Fibroblast of lung (primary cell): ENCODE measurements around the gene ROBO1. TPM values are rescaled to one million over a fixed set of nuclear protein-coding genes. Genes with fewer than 3 reads are reported as not detected.
A peak's percentile ranks its signal among the peaks of the same experiment; 100 is the strongest.

Experiments
- DNase-seq, 2 donors: peaks; one replicate each; pipeline versions ENCODE4 v3.0.0 to v3.0.0-alpha.2; 2010; ENCODE audit warnings: low read depth in 2 of 2
- H2AFZ ChIP-seq: 2 replicates; pipeline ENCODE4 v1.5.1; 2012; ENCODE audit warnings: low read length, control low read depth, inconsistent platforms
- H3K27ac ChIP-seq: 2 replicates; pipeline ENCODE4 v1.5.1; 2011; ENCODE audit warnings: low read length, control low read depth; ENCODE audit not compliant: insufficient read depth
- H3K27me3 ChIP-seq: 2 replicates; pipeline ENCODE4 v1.5.1; 2011; ENCODE audit warnings: mild to moderate bottlenecking, low read length; ENCODE audit not compliant: control insufficient read depth, insufficient read depth
- H3K36me3 ChIP-seq: 2 replicates; pipeline ENCODE4 v1.5.1; 2011; ENCODE audit warnings: low read length; ENCODE audit not compliant: control insufficient read depth, insufficient read depth
- H3K4me1 ChIP-seq: 2 replicates; pipeline ENCODE4 v1.5.1; 2011; ENCODE audit warnings: low read length; ENCODE audit not compliant: control insufficient read depth, insufficient read depth; ENCODE audit errors: extremely low read depth
- H3K4me2 ChIP-seq: 2 replicates; pipeline ENCODE4 v1.5.1; 2011; ENCODE audit warnings: low read length, control low read depth; ENCODE audit not compliant: insufficient read depth; ENCODE audit errors: extremely low read depth
- H3K4me3 ChIP-seq, 4 experiments: fragments of 200-600 bp in 1 of 4; sonication (generic) in 1 of 4; replicated peaks in 1 of 4; 2 replicates each; pipeline ENCODE4 v1.5.1; 2011 to 2016; ENCODE audit warnings: low read length in 4 of 4, low read depth in 3 of 4, mild to moderate bottlenecking in 3 of 4, control low read depth in 2 of 4, inconsistent platforms in 1 of 4, mixed read lengths in 1 of 4; ENCODE audit not compliant: insufficient read depth in 1 of 4; ENCODE audit errors: control extremely low read depth in 1 of 4
- H3K79me2 ChIP-seq: 2 replicates; pipeline ENCODE4 v1.5.1; 2012; ENCODE audit warnings: mild to moderate bottlenecking, low read length, inconsistent platforms; ENCODE audit not compliant: control insufficient read depth, insufficient read depth
- H3K9ac ChIP-seq: 2 replicates; pipeline ENCODE4 v1.5.1; 2011; ENCODE audit warnings: mild to moderate bottlenecking, low read length, control low read depth; ENCODE audit not compliant: insufficient read depth
- H3K9me3 ChIP-seq: 2 replicates; pipeline ENCODE4 v1.5.1; 2012; ENCODE audit warnings: low read depth, low read length; ENCODE audit not compliant: control insufficient read depth, insufficient read depth
- H4K20me1 ChIP-seq: 2 replicates; pipeline ENCODE4 v1.5.1; 2011; ENCODE audit warnings: low read length; ENCODE audit not compliant: control insufficient read depth, insufficient read depth; ENCODE audit errors: extremely low read depth
- EZH2 ChIP-seq: IDR thresholded peaks from 2 replicates; pipeline ENCODE4 v1.5.1; 2012; ENCODE audit warnings: low read length, control low read depth, mild to moderate bottlenecking; ENCODE audit errors: missing control alignments
- polyA plus RNA-seq, 2 donors: library from polyadenylated mRNA; depleted of rRNA in 1 of 2; stranded (reverse) in 1 of 2; unstranded in 1 of 2; fragments of >200 nt; gene quantifications; 2 replicates each; pipeline ENCODE4 v1.2.1, GENCODE V29; 2011 to 2012; ENCODE audit warnings: missing spikeins in 1 of 2
- total RNA-seq: library from RNA; depleted of rRNA; stranded (reverse); fragments of >200 nt; gene quantifications from 2 replicates; pipeline ENCODE4 v1.2.1, GENCODE V29; 2014
- TF ChIP-seq, protein P1 (sequence below), 2 donors: IDR thresholded peaks in 1 of 2; conservative IDR thresholded peaks in 1 of 2; 1 replicate in 1 of 2; 2 replicates in 1 of 2; pipeline ENCODE4 v1.5.1; 2011 to 2012; ENCODE audit warnings: low read length in 2 of 2, control low read depth in 1 of 2, inconsistent platforms in 1 of 2, low read depth in 1 of 2, mild to moderate bottlenecking in 1 of 2

Gene ROBO1
- total and polyA plus RNA-seq, 2 donors (not counting 1 experiment from before 2014, with no cell fraction given) = 53.8 to 104 TPM

DNA sequence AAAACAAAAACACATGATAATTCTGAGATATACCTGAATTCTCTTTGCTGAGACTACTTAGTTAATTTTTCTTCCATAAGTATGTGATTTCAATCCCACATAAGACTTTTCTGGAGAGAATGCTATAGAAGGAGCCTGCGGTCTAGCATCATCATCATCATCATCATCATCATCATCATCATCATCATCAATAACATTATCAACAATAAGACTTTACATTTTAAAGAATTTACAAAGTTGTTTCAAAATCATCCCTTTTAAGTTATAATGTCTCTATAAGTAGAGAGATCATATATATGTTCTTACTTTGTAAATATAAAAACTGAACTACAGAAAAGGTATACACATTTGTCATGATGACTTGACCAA, 965.3 kb downstream of the ROBO1 start:
- no peak overlapping the region for H2AFZ ChIP-seq
- TF ChIP-seq, protein P1, sequence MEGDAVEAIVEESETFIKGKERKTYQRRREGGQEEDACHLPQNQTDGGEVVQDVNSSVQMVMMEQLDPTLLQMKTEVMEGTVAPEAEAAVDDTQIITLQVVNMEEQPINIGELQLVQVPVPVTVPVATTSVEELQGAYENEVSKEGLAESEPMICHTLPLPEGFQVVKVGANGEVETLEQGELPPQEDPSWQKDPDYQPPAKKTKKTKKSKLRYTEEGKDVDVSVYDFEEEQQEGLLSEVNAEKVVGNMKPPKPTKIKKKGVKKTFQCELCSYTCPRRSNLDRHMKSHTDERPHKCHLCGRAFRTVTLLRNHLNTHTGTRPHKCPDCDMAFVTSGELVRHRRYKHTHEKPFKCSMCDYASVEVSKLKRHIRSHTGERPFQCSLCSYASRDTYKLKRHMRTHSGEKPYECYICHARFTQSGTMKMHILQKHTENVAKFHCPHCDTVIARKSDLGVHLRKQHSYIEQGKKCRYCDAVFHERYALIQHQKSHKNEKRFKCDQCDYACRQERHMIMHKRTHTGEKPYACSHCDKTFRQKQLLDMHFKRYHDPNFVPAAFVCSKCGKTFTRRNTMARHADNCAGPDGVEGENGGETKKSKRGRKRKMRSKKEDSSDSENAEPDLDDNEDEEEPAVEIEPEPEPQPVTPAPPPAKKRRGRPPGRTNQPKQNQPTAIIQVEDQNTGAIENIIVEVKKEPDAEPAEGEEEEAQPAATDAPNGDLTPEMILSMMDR (conservative IDR thresholded peaks at IDR 0.05 in 1 of 2, IDR thresholded peaks at IDR 0.05 in 1 of 2; ENCODE audit: low read depth in 1 of 2, low read length in 2 of 2) = no peak
- no peak for TF ChIP-seq EZH2
- no peak for DNase-seq
- no peaks in the 10 kb centered on the region for H3K4me1 ChIP-seq
- H3K27me3 ChIP-seq = no peaks in the 10 kb centered on the region
- H3K4me2 ChIP-seq = no peak overlapping the region
- no peaks in the 10 kb centered on the region for H3K36me3 ChIP-seq
- no peak overlapping the region for H3K9ac ChIP-seq
- no peak overlapping the region for H3K4me3 ChIP-seq
- no peak overlapping the region for H3K27ac ChIP-seq
- H3K79me2 ChIP-seq = no peaks in the 10 kb centered on the region
- H4K20me1 ChIP-seq = no peaks in the 10 kb centered on the region
- H3K9me3 ChIP-seq = no peaks in the 10 kb centered on the region

DNA sequence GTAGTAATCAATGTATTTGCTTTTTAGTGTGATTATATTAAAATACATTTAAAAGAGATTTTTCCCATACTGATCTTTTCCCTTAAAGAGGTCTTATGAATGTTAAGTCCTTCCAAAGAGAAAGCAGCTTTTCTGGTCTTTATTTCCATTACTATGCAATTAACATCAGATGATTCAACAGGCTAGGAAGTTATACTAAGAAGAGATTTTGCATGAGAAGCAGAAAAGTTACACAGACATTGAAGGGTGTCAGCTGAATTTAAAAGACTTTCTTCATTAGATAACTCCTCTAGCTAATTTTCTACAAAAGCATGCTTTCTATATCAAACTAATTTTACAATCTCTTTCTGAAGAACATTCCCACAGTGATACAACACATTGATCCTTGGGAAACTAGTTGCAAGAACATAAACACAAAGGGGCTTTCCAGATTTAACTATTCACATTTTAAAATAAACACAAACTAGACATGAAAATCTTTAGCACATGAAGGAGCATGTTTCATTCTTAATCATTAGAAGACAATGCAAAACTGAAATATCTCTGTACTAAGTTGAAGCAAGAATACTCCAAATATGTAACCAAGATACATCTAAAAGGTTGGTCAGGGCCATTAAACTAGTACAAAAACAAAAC, 965.8 kb downstream of the ROBO1 start:
- no peak overlapping the region for H3K27ac ChIP-seq
- no peak overlapping the region for H3K4me2 ChIP-seq
- H2AFZ ChIP-seq = no peak overlapping the region
- peak in 1 of 2 donors; percentile 40 for DNase-seq
- H3K36me3 ChIP-seq = no peaks in the 10 kb centered on the region
- no peak overlapping the region for H3K9ac ChIP-seq
- no peaks in the 10 kb centered on the region for H3K27me3 ChIP-seq
- H3K4me3 ChIP-seq = no peak overlapping the region
- H4K20me1 ChIP-seq = no peaks in the 10 kb centered on the region
- H3K9me3 ChIP-seq = no peaks in the 10 kb centered on the region
- no peaks in the 10 kb centered on the region for H3K4me1 ChIP-seq
- no peaks in the 10 kb centered on the region for H3K79me2 ChIP-seq
- TF ChIP-seq, protein P1 (conservative IDR thresholded peaks at IDR 0.05 in 1 of 2, IDR thresholded peaks at IDR 0.05 in 1 of 2; ENCODE audit: low read depth in 1 of 2, low read length in 2 of 2) = no peak
- no peak for TF ChIP-seq EZH2

GRCh38 chr3:78799681-78800080, 968.1 kb downstream of the ROBO1 start:
- no peak overlapping the region for H3K27ac ChIP-seq
- H3K9ac ChIP-seq = no peak overlapping the region
- no peaks in the 10 kb centered on the region for H4K20me1 ChIP-seq
- H3K4me3 ChIP-seq = no peak overlapping the region
- H3K79me2 ChIP-seq = no peaks in the 10 kb centered on the region
- H3K27me3 ChIP-seq = no peaks in the 10 kb centered on the region
- no peak for TF ChIP-seq EZH2
- TF ChIP-seq, protein P1 (conservative IDR thresholded peaks at IDR 0.05 in 1 of 2, IDR thresholded peaks at IDR 0.05 in 1 of 2; ENCODE audit: low read depth in 1 of 2, low read length in 2 of 2) = no peak
- H3K4me2 ChIP-seq = no peak overlapping the region
- H3K9me3 ChIP-seq = no peaks in the 10 kb centered on the region
- DNase-seq = no peak
- H3K36me3 ChIP-seq = no peaks in the 10 kb centered on the region
- H2AFZ ChIP-seq = no peak overlapping the region
- H3K4me1 ChIP-seq = no peaks in the 10 kb centered on the region
